Measurements from ENCODE around the gene SNX20. TPM values are rescaled to one million over a fixed set of nuclear protein-coding genes. Genes with fewer than 3 reads are reported as not detected.

SNX20 gene
- total RNA-seq, 4 donors from 2014 or later = 0.20 to 4.3 (median 2.6) TPM

- Histone ChIP-seq H3K27ac (no peak overlapping the region), H3K4me3 (no peak overlapping the region), H3K4me1 (no peaks in the 10 kb centered on the region), H3K9me3 (no peaks in the 10 kb centered on the region), H3K36me3 (no peaks in the 10 kb centered on the region), H3K27me3 (no peaks in the 10 kb centered on the region)
- DNase-seq = no peak
- in situ Hi-C loops (cut with MboI; ENCODE audit: low pct_ligation_motif_present in 1 of 4, low pct_unique_long_range_greater_than_20kb in 1 of 4, low sequenced_read_pairs in 3 of 4) (no loop called here), intact Hi-C loops (cut with DNase I; ENCODE audit: low total_unique reads) (loop anchor here (5.0 kb wide), 1 partner anchor 260 kb away; no protein-coding TSS in a partner anchor)
- 92 to 94% methylated on average over 4 to 5 of the region's 5 CpGs for WGBS, 2 donors (ENCODE audit: low coverage in 1 of 2)
- TF ChIP-seq POLR2A (IDR thresholded peaks at IDR 0.05) (no peak), CTCF (IDR thresholded peaks at IDR 0.05) (no peak), POLR2AphosphoS5 (IDR thresholded peaks at IDR 0.05) (no peak), EP300 (IDR thresholded peaks at IDR 0.05; ENCODE audit: low read depth) (no peak)
Observed at GRCh38 chr16:50642349-50642748, 38.8 kb downstream of the SNX20 start.

DNA sequence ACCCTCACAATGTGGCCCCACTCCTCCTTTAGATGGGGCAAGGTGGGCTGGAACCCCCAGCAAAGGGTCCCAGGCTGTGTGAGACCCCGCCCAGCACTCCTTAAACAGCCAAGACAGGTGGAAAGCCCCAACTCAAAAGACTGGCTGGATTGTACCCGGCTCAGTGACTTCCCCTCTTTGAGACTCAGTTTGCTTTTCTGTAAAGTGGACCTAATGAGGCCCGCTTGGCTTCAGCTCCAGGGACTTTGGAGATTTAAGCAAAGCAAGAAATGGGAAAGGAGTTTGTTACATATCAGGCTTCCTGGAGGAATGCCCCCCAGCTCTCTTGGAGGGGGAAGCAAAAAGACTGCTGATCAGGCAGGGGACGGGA, 39.3 kb downstream of the SNX20 start:
- Histone ChIP-seq H3K27ac (no peak overlapping the region), H3K27me3 (no peaks in the 10 kb centered on the region), H3K36me3 (no peaks in the 10 kb centered on the region), H3K4me1 (no peaks in the 10 kb centered on the region), H3K4me3 (no peak overlapping the region), H3K9me3 (no peaks in the 10 kb centered on the region)
- 91% methylated on average over 4 of the region's 4 CpGs; no CpG with 5 or more reads in 1 of the 2 donors for WGBS, 2 donors (ENCODE audit: low coverage in 1 of 2)
- TF ChIP-seq EP300 (IDR thresholded peaks at IDR 0.05; ENCODE audit: low read depth) (no peak), CTCF (IDR thresholded peaks at IDR 0.05) (no peak), POLR2AphosphoS5 (IDR thresholded peaks at IDR 0.05) (no peak), POLR2A (IDR thresholded peaks at IDR 0.05) (no peak)
- in situ Hi-C loops (cut with MboI; ENCODE audit: low pct_ligation_motif_present in 1 of 4, low pct_unique_long_range_greater_than_20kb in 1 of 4, low sequenced_read_pairs in 3 of 4) (no loop called here), intact Hi-C loops (cut with DNase I; ENCODE audit: low total_unique reads) (loop anchor here (5.0 kb wide), 1 partner anchor 260 kb away; no protein-coding TSS in a partner anchor)
- DNase-seq = no peak

DNA sequence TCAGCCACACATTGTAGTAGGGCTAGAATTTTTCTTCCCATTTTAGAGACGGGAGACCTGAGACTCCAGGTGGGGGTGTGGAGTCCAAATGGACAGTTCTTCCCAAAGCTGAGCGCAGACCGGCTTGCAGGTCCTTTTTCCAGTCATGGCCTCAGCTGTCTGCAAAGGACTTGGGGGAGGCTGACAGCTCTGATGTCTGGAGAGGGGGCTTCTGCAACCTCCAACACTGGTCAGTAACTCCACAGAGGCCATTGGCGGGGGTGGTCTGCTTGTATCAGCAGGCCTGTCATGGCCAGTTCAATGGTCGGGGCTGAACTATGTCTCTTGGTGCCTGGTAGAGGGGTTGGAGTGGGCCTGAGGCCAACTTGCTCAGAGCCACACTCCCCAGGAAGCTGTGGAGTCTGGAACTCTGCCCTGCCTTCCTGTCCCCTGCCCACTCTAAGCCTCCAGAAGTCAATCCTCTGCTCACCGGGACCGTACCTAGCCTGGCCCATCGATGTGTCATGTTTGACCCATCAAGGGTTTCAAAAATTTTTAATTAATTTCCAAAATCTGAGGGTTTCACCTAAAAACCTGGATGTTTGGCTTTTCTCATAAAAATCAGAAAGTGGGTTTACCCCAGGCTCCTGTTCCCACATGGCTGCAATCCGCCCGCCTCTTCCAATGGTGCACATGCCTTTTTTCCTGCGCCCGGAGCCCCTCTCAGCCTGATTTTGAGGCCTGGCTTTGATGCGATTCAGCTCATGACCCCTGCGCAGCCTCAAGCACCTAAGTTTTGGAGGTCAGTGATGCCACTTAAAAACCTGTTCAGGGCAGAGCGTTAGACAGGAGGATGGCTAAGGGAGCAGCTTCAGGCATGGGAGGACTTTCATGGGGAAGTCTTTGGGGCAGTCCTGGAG, 39.9 kb downstream of the SNX20 start:
- no peak for DNase-seq
- H3K36me3 ChIP-seq = no peaks in the 10 kb centered on the region
- no peaks in the 10 kb centered on the region for H3K9me3 ChIP-seq
- 86 to 90% methylated on average over 4 to 15 of the region's 15 CpGs for WGBS, 2 donors (ENCODE audit: low coverage in 1 of 2)
- no peaks in the 10 kb centered on the region for H3K4me1 ChIP-seq
- in situ Hi-C loops (cut with MboI; ENCODE audit: low pct_ligation_motif_present in 1 of 4, low pct_unique_long_range_greater_than_20kb in 1 of 4, low sequenced_read_pairs in 3 of 4) = no loop called here
- no peak for TF ChIP-seq EP300 (IDR thresholded peaks at IDR 0.05; ENCODE audit: low read depth)
- no peak for TF ChIP-seq CTCF (IDR thresholded peaks at IDR 0.05)
- TF ChIP-seq POLR2AphosphoS5 (IDR thresholded peaks at IDR 0.05) = no peak
- no peak for TF ChIP-seq POLR2A (IDR thresholded peaks at IDR 0.05)
- intact Hi-C loops (cut with DNase I; ENCODE audit: low total_unique reads) = loop anchor here (5.0 kb wide), 1 partner anchor 259 kb away; no protein-coding TSS in a partner anchor
- no peak overlapping the region for H3K27ac ChIP-seq
- no peaks in the 10 kb centered on the region for H3K27me3 ChIP-seq
- no peak overlapping the region for H3K4me3 ChIP-seq

DNA sequence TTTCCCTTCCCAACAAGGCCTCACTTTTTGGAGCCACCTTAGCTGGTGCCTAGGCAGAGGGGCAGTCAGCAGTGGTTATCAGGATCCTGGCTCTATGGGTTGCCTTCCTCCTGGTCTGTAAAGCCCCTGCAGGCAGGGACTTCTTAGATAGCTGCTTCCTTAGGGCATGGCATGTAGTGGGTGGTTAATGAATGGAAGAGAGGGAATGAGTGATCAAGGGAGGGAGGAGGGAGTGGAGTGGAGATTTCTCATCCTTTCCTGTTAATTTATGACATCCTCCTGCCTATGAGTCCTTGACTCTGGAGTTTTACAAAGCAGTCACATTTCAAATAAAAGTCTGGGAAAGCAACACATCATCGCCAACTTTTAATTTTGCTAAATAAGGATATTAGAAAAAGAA, 40.7 kb downstream of the SNX20 start:
- Histone ChIP-seq H3K27ac (no peak overlapping the region), H3K36me3 (no peaks in the 10 kb centered on the region), H3K4me1 (no peaks in the 10 kb centered on the region), H3K9me3 (no peaks in the 10 kb centered on the region), H3K27me3 (no peaks in the 10 kb centered on the region), H3K4me3 (no peak overlapping the region)
- no peak for DNase-seq
- in situ Hi-C loops (cut with MboI; ENCODE audit: low pct_ligation_motif_present in 1 of 4, low pct_unique_long_range_greater_than_20kb in 1 of 4, low sequenced_read_pairs in 3 of 4) = no loop called here
- TF ChIP-seq CTCF (IDR thresholded peaks at IDR 0.05) (no peak), EP300 (IDR thresholded peaks at IDR 0.05; ENCODE audit: low read depth) (no peak), POLR2A (IDR thresholded peaks at IDR 0.05) (no peak), POLR2AphosphoS5 (IDR thresholded peaks at IDR 0.05) (no peak)
- intact Hi-C loops (cut with DNase I; ENCODE audit: low total_unique reads) = loop anchor here (5.0 kb wide), 1 partner anchor 258 kb away; no protein-coding TSS in a partner anchor
- 95 to 98% methylated on average over 1 of the region's 1 CpG for WGBS, 2 donors (ENCODE audit: low coverage in 1 of 2)

Data from transverse colon (tissue), 4 donors.